HepG2 (cell line): ENCODE data around the gene GGACT. TPM values are rescaled to one million over a fixed set of nuclear protein-coding genes. Genes with fewer than 3 reads are reported as not detected.
A peak's percentile ranks its signal among the peaks of the same experiment; 100 is the strongest.

Source experiments
- AFF4 ChIP-seq: sonication (generic); formaldehyde crosslinking; IDR thresholded peaks from 2 replicates; pipeline ENCODE4 v1.4.0; 2020; ENCODE audit warnings: missing genetic modification reagents
- BCL3 ChIP-seq: sonication (generic); formaldehyde crosslinking; IDR thresholded peaks from 2 replicates; pipeline ENCODE4 v1.5.1; 2020; ENCODE audit warnings: mild to moderate bottlenecking, missing genetic modification reagents, moderate library complexity
- CEBPZ ChIP-seq: IDR thresholded peaks from 2 replicates; pipeline ENCODE4 v1.6.1; 2012; ENCODE audit warnings: low read length, improper control_type of control experiment
- HOXA9 ChIP-seq: sonication (generic); formaldehyde crosslinking; IDR thresholded peaks from 2 replicates; pipeline ENCODE4 v1.8.1; 2022; ENCODE audit warnings: missing genetic modification reagents, mild to moderate bottlenecking, moderate library complexity, borderline replicate concordance
- MIER2 ChIP-seq: IDR thresholded peaks from 2 replicates; pipeline ENCODE4 v1.6.1; 2016; ENCODE audit warnings: missing biosample characterization, missing genetic modification reagents
- MZF1 ChIP-seq: sonication (generic); formaldehyde crosslinking; IDR thresholded peaks from 2 replicates; pipeline ENCODE4 v1.8.1; 2023; ENCODE audit warnings: mild to moderate bottlenecking, missing genetic modification reagents, borderline replicate concordance
- NFATC3 ChIP-seq: sonication (generic); formaldehyde crosslinking; IDR thresholded peaks from 2 replicates; pipeline ENCODE4 v1.5.1; 2020; ENCODE audit warnings: mild to moderate bottlenecking, missing genetic modification reagents
- PAF1 ChIP-seq: IDR thresholded peaks from 2 replicates; pipeline ENCODE4 v1.6.1; 2016; ENCODE audit warnings: missing genetic modification reagents, missing compliant biosample characterization
- RBFOX2 ChIP-seq: fragments of 200-400 bp; formaldehyde crosslinking; IDR thresholded peaks from 2 replicates; pipeline ENCODE4 v1.6.1; 2017; ENCODE audit warnings: low read depth, mild to moderate bottlenecking, low read length
- SIN3B ChIP-seq: fragments of 150-350 bp; IDR thresholded peaks from 2 replicates; pipeline ENCODE4 v1.6.1; 2014; ENCODE audit warnings: low read length
- SNAPC2 ChIP-seq: sonication (generic); formaldehyde crosslinking; IDR thresholded peaks from 2 replicates; pipeline ENCODE4 v1.8.1; 2022; ENCODE audit warnings: mild to moderate bottlenecking, missing genetic modification reagents
- ZBTB34 ChIP-seq: sonication (generic); formaldehyde crosslinking; IDR thresholded peaks from 2 replicates; pipeline ENCODE4 v1.8.0; 2022; ENCODE audit warnings: mild to moderate bottlenecking, missing genetic modification reagents
- ZNF616 ChIP-seq: sonication (generic); formaldehyde crosslinking; IDR thresholded peaks from 2 replicates; pipeline ENCODE4 v1.5.0; 2020; ENCODE audit warnings: low read depth, mild to moderate bottlenecking, missing genetic modification reagents
- ZNF670 ChIP-seq: sonication (generic); formaldehyde crosslinking; IDR thresholded peaks from 2 replicates; pipeline ENCODE4 v1.8.0; 2022; ENCODE audit warnings: mild to moderate bottlenecking, missing genetic modification reagents, borderline replicate concordance
- ZNF737 ChIP-seq: sonication (generic); formaldehyde crosslinking; IDR thresholded peaks from 2 replicates; pipeline ENCODE4 v1.5.0; 2020; ENCODE audit warnings: missing genetic modification reagents, mild to moderate bottlenecking, borderline replicate concordance
- polyA plus RNA-seq, 8 experiments: library from polyadenylated mRNA; depleted of rRNA in 3 of 8; stranded (reverse) in 7 of 8; unstranded in 1 of 8; fragments of >200 nt; fragmentation: Illumina TruSeq in 4 of 8; extraction: Trizol in 4 of 8; gene quantifications; 2 replicates each; pipeline versions ENCODE4 v1.2.1 to v1.2.3, GENCODE V29; 2011 to 2016; ENCODE audit warnings: low read depth in 4 of 8, missing spikeins in 1 of 8, mixed read lengths in 1 of 8; ENCODE audit not compliant: insufficient read depth in 1 of 8
- total RNA-seq, 5 experiments: library from RNA; depleted of rRNA; stranded (reverse); fragments of >200 nt; fragmentation: Illumina TruSeq; extraction: Trizol; gene quantifications; 2 replicates each; pipeline ENCODE4 v1.2.3, GENCODE V29; 2016; ENCODE audit warnings: low read depth in 1 of 5
- TF ChIP-seq, protein P1 (sequence below): sonication (generic); formaldehyde crosslinking; conservative IDR thresholded peaks from 2 replicates; pipeline ENCODE4 v1.4.0; 2020; ENCODE audit warnings: missing genetic modification reagents

GGACT gene
- total and polyA plus RNA-seq, 2 of the 13 experiments (the other 11 are each of a cell fraction or from before 2014, with no cell fraction given), result 1.7 to 1.9 TPM

- 0 out of 2 replicates have a peak, but pooled peaks have one; percentile 64 for TF ChIP-seq ZNF670 (CRISPR knock-in tag)
- TF ChIP-seq ZBTB34 (CRISPR knock-in tag), result no peak
- TF ChIP-seq SIN3B, result no peak
- no peak; the same call in 1 of the 2 replicates for TF ChIP-seq HOXA9
- TF ChIP-seq CEBPZ, result no peak
- TF ChIP-seq ZNF737, result no peak
- TF ChIP-seq MZF1 (CRISPR knock-in tag), result no peak
- 0 out of 2 replicates have a peak, but pooled peaks have one; percentile 38 for TF ChIP-seq ZNF616
- TF ChIP-seq NFATC3 (CRISPR knock-in tag), result no peak
- no peak for TF ChIP-seq AFF4 (CRISPR knock-in tag)
- TF ChIP-seq PAF1 (CRISPR knock-in tag), result no peak
- TF ChIP-seq MIER2 (CRISPR knock-in tag), result 0 out of 2 replicates have a peak, but pooled peaks have one; percentile 52
- TF ChIP-seq BCL3 (CRISPR knock-in tag), result peak; percentile 88; the same call in 1 of the 2 replicates
- TF ChIP-seq RBFOX2, result peak; percentile 82; the same call in 1 of the 2 replicates
- TF ChIP-seq SNAPC2 (CRISPR knock-in tag), result no peak
- TF ChIP-seq, protein P1, sequence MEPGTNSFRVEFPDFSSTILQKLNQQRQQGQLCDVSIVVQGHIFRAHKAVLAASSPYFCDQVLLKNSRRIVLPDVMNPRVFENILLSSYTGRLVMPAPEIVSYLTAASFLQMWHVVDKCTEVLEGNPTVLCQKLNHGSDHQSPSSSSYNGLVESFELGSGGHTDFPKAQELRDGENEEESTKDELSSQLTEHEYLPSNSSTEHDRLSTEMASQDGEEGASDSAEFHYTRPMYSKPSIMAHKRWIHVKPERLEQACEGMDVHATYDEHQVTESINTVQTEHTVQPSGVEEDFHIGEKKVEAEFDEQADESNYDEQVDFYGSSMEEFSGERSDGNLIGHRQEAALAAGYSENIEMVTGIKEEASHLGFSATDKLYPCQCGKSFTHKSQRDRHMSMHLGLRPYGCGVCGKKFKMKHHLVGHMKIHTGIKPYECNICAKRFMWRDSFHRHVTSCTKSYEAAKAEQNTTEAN (CRISPR knock-in tag), result no peak
These were observed at the start of gene GGACT (continued) for GRCh38 chr13:100588331-100589177.
